Measurements from ENCODE around the gene PHKA2.

GRCh38 chrX:18898492-18898891 lies 85.4 kb downstream of the PHKA2 start:
- TF ChIP-seq, protein P1, sequence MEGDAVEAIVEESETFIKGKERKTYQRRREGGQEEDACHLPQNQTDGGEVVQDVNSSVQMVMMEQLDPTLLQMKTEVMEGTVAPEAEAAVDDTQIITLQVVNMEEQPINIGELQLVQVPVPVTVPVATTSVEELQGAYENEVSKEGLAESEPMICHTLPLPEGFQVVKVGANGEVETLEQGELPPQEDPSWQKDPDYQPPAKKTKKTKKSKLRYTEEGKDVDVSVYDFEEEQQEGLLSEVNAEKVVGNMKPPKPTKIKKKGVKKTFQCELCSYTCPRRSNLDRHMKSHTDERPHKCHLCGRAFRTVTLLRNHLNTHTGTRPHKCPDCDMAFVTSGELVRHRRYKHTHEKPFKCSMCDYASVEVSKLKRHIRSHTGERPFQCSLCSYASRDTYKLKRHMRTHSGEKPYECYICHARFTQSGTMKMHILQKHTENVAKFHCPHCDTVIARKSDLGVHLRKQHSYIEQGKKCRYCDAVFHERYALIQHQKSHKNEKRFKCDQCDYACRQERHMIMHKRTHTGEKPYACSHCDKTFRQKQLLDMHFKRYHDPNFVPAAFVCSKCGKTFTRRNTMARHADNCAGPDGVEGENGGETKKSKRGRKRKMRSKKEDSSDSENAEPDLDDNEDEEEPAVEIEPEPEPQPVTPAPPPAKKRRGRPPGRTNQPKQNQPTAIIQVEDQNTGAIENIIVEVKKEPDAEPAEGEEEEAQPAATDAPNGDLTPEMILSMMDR (IDR thresholded peaks at IDR 0.05), result no peak
- no peak for TF ChIP-seq POLR2A (IDR thresholded peaks at IDR 0.05)

Data from uterus (tissue), 2 donors.